GM06990 (cell line): Measurements from ENCODE around the gene S100A10.
A peak's percentile ranks its signal among the peaks of the same experiment; 100 is the strongest.

ENCODE experiments used
- DNase-seq: peaks from one replicate; pipeline ENCODE4 v3.0.0-alpha.2; 2011; ENCODE audit not compliant: insufficient read length; ENCODE audit errors: extremely low read depth
- H3K27me3 ChIP-seq: replicated peaks from 2 replicates; pipeline ENCODE4 v1.6.0; 2011; ENCODE audit warnings: low read length; ENCODE audit not compliant: control insufficient read depth, insufficient read depth
- H3K36me3 ChIP-seq: 2 replicates; pipeline ENCODE4 v1.5.1; 2011; ENCODE audit warnings: low read length; ENCODE audit not compliant: control insufficient read depth, insufficient read depth
- H3K4me3 ChIP-seq: replicated peaks from 2 replicates; pipeline ENCODE4 v1.5.1; 2011; ENCODE audit warnings: low read depth, mild to moderate bottlenecking, control low read depth, low read length
- CTCF ChIP-seq: IDR thresholded peaks from 2 replicates; pipeline ENCODE4 v1.5.1; 2011; ENCODE audit warnings: low read length, control low read depth, mild to moderate bottlenecking, inconsistent platforms; ENCODE audit not compliant: insufficient read depth, poor library complexity, severe bottlenecking

Gene S100A10

GRCh38 chr1:151939141-151939540, 54.5 kb downstream of the S100A10 start:
- TF ChIP-seq CTCF: no peak
- no peaks in the 10 kb centered on the region for H3K36me3 ChIP-seq
- no peaks in the 10 kb centered on the region; the same call in 1 of the 2 replicates for H3K27me3 ChIP-seq
- DNase-seq: no peak
- no peak overlapping the region for H3K4me3 ChIP-seq

- Histone ChIP-seq H3K4me3 (no peak overlapping the region), H3K36me3 (no peaks in the 10 kb centered on the region), H3K27me3 (no peaks in the 10 kb centered on the region; the same call in 1 of the 2 replicates)
- DNase-seq: no peak
- TF ChIP-seq CTCF: no peak
Observed at GRCh38 chr1:151936653-151937052, 57.0 kb downstream of the S100A10 start.

- Histone ChIP-seq H3K27me3 (no peaks in the 10 kb centered on the region), H3K36me3 (no peaks in the 10 kb centered on the region), H3K4me3 (no peak overlapping the region)
- TF ChIP-seq CTCF: no peak
- no peak for DNase-seq
Observed at GRCh38 chr1:151935894-151936602, 57.6 kb downstream of the S100A10 start.

- no peaks in the 10 kb centered on the region for H3K27me3 ChIP-seq
- TF ChIP-seq CTCF: no peak
- H3K4me3 ChIP-seq: no peak overlapping the region
- no peaks in the 10 kb centered on the region for H3K36me3 ChIP-seq
- DNase-seq: no peak
Observed at GRCh38 chr1:151935154-151935553, 58.5 kb downstream of the S100A10 start.

- no peak for DNase-seq
- Histone ChIP-seq H3K4me3 (no peak overlapping the region), H3K27me3 (no peaks in the 10 kb centered on the region), H3K36me3 (no peaks in the 10 kb centered on the region)
- TF ChIP-seq CTCF: peak; percentile 82
Observed at GRCh38 chr1:151934048-151934493, 59.6 kb downstream of the S100A10 start.
